Measurements from ENCODE around the gene SENP1. TPM values are rescaled to one million over a fixed set of nuclear protein-coding genes. Genes with fewer than 3 reads are reported as not detected.

The SENP1 gene
- polyA plus RNA-seq, 2 of the 4 experiments (the other 2 are of a cell fraction) = 13.9 to 49.3 TPM

DNA sequence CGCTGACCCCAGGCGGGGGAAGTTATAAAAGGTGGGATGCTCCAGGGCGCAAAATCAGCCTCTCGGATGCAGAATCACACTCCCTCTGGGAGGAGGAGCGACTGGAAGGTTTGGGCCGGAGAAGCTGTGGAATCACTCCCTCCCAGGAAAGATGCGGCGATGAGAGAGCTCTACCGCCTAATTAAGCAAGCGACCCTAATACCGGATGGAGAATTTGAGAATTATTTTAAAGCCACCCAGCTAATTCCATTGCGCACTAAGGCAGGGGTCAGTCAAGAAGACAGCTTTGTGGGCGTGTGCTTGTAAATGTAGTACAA lies 103.5 kb downstream of the SENP1 start:
- FAIRE-seq (no peak), DNase-seq (ENCODE audit: low read depth in 1 of 2, low spot score in 1 of 2) (peak in 1 of 2 experiments; percentile 17), ATAC-seq (peak in 1 of 2 experiments; percentile 9; a peak in 3 of 6 replicates)
- peak overlapping the region; percentile 94 for H3K4me2 ChIP-seq
- no peaks in the 10 kb centered on the region for H3K9me3 ChIP-seq
- no peak overlapping the region for H3K27ac ChIP-seq
- POLR2A ChIA-PET = interaction anchor here (1.2 to 1.4 kb wide), 2 partner anchors 98 to 103 kb away, joined by 3 read pairs; partner anchors contain the start of genes SENP1 and VDR
- WGBS (ENCODE audit: missing lambda C conversion rate) = 13% methylated on average over 13 of the region's 13 CpGs
- peaks cover 28% of the 10 kb centered on the region for H3K4me1 ChIP-seq
- TF ChIP-seq, protein P1, sequence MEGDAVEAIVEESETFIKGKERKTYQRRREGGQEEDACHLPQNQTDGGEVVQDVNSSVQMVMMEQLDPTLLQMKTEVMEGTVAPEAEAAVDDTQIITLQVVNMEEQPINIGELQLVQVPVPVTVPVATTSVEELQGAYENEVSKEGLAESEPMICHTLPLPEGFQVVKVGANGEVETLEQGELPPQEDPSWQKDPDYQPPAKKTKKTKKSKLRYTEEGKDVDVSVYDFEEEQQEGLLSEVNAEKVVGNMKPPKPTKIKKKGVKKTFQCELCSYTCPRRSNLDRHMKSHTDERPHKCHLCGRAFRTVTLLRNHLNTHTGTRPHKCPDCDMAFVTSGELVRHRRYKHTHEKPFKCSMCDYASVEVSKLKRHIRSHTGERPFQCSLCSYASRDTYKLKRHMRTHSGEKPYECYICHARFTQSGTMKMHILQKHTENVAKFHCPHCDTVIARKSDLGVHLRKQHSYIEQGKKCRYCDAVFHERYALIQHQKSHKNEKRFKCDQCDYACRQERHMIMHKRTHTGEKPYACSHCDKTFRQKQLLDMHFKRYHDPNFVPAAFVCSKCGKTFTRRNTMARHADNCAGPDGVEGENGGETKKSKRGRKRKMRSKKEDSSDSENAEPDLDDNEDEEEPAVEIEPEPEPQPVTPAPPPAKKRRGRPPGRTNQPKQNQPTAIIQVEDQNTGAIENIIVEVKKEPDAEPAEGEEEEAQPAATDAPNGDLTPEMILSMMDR (IDR thresholded peaks at IDR 0.05) = no peak
- peak overlapping the region; percentile 46 for H3K4me3 ChIP-seq
- CTCF ChIA-PET = interaction anchor here (0.7 to 1.7 kb wide), 6 partner anchors 8 to 53 kb away, joined by 3 to 4 read pairs (median 3); no protein-coding TSS in a partner anchor

DNA sequence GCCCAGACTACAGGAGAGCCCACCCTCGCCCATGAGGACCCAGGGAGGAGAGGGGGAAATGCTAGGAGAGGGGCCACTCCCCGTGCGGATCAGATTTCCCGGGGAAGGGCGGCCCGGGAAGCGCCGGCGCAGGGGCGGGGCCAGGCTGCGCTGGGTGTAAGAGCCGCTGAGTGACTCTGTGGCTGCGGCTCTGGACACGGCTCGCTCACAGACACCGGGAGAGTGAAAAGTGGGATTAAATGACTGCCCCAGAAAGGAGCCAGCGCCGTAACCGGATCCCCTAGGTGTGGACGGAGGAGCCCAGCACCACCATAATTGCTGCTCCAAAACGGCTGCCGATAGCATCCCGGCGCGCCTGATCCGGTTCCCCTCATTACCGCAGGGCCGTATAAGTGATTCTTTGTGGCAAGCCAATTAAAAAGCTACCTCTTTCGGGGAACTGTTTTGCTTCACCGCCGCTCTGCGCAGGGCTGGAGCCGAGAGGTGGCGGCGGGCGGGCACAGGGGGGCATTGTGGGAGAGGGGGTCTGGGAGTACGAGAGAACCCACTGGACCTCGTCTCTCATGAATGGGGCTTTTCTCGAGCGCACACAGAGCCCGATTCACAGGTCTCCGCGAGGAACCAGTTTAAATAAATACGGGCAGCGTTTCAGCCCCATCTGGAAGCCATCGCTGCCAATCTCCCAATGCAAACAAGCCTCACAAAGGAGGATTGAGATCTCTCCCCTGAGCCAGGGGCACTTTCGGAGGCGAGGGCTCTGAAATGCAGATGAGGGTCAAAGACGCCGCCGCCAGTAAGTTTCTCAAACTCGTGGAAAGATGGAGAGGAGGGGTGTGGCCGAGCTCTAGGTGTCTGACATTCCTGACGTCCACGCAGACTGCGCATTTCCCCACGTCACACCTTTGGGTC lies 104.1 kb downstream of the SENP1 start:
- CTCF ChIA-PET = interaction anchor here (0.6 to 1.7 kb wide), 7 partner anchors 9 to 83 kb away, joined by 3 to 4 read pairs (median 3); no protein-coding TSS in a partner anchor

DNA sequence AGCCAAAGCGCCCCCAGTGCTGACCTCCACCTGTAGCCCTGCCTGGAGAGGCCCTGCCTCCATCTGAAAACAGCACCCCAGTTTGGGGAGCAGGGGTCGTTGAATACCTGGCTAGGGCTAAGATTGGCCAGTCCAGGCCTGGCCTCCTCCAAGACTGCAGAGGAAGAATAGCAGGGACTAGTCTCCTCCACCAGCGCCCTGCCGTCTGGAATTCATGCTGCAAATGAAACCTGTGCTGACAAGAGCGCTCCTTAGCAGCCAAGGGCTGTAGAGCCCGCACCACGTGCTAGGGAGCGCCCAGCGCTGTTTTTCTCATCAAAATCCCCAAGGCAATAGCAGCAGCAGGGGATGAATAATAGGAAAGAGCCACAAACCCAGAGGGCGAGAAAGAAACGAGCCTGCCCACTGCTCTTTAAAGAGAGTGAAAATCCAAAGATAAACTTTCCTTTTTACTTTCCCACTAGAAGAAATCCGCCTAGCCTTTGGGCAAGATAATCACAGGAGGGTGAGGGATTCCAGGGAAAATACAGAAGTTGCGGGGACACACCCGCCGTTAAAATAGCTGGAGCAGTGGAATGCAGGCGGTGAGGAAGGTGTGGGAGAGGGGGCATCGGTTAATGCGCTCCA lies 104.9 kb downstream of the SENP1 start:
- Histone ChIP-seq H3K27ac (peak overlapping the region in 1 of 2 experiments; percentile 43; a peak in 1 of 6 replicates), H3K4me2 (peak overlapping the region; percentile 94), H3K9me3 (no peaks in the 10 kb centered on the region), H3K4me3 (peak overlapping the region; percentile 46), H3K4me1 (peaks cover 28% of the 10 kb centered on the region)
- ATAC-seq = peak; percentile 57 to 61
- 18% methylated on average over 17 of the region's 18 CpGs for WGBS (ENCODE audit: missing lambda C conversion rate)
- DNase-seq (ENCODE audit: low read depth in 1 of 2, low spot score in 1 of 2) = peak; percentile 48 to 60
- TF ChIP-seq ESRRA (IDR thresholded peaks at IDR 0.05; ENCODE audit: borderline replicate concordance, low read length) = no peak
- TF ChIP-seq, protein P2, sequence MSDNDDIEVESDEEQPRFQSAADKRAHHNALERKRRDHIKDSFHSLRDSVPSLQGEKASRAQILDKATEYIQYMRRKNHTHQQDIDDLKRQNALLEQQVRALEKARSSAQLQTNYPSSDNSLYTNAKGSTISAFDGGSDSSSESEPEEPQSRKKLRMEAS (IDR thresholded peaks at IDR 0.05) = peak; percentile 65
- TF ChIP-seq, protein P3, sequence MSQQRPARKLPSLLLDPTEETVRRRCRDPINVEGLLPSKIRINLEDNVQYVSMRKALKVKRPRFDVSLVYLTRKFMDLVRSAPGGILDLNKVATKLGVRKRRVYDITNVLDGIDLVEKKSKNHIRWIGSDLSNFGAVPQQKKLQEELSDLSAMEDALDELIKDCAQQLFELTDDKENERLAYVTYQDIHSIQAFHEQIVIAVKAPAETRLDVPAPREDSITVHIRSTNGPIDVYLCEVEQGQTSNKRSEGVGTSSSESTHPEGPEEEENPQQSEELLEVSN (IDR thresholded peaks at IDR 0.05; ENCODE audit: borderline replicate concordance, low read depth) = 0 out of 2 replicates have a peak, but pooled peaks have one; percentile 14
- no peak for FAIRE-seq
- POLR2A ChIA-PET = interaction anchor here (1.4 kb wide), 1 partner anchor 96 kb away, joined by 3 read pairs; the partner anchor contains the start of gene VDR
- CTCF ChIA-PET = interaction anchor here (0.6 to 1.7 kb wide), 3 partner anchors 10 to 84 kb away, joined by 4 read pairs; no protein-coding TSS in a partner anchor

More for the DNA sequence above, 104.1 kb downstream of the SENP1 start:
- WGBS (ENCODE audit: missing lambda C conversion rate) = 4% methylated on average over 56 of the region's 57 CpGs
- peak overlapping the region in 1 of 2 experiments; percentile 43; a peak in 2 of 6 replicates for H3K27ac ChIP-seq
- H3K9me3 ChIP-seq = no peaks in the 10 kb centered on the region
- FAIRE-seq (no peak), ATAC-seq (peak; percentile 67 to 84), DNase-seq (ENCODE audit: low read depth in 1 of 2, low spot score in 1 of 2) (peak in 1 of 2 experiments; percentile 75)
- TF ChIP-seq POLR2AphosphoS2 (conservative IDR thresholded peaks at IDR 0.05; ENCODE audit: low read length) = no peak
- TF ChIP-seq RNF2 (IDR thresholded peaks at IDR 0.05; ENCODE audit: borderline replicate concordance, low read depth) = peak; percentile 48; the same call in 1 of the 2 replicates
- TF ChIP-seq, protein P4, sequence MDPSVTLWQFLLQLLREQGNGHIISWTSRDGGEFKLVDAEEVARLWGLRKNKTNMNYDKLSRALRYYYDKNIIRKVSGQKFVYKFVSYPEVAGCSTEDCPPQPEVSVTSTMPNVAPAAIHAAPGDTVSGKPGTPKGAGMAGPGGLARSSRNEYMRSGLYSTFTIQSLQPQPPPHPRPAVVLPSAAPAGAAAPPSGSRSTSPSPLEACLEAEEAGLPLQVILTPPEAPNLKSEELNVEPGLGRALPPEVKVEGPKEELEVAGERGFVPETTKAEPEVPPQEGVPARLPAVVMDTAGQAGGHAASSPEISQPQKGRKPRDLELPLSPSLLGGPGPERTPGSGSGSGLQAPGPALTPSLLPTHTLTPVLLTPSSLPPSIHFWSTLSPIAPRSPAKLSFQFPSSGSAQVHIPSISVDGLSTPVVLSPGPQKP (IDR thresholded peaks at IDR 0.05; ENCODE audit: low read depth, low read length) = no peak
- TF ChIP-seq, protein P3 (IDR thresholded peaks at IDR 0.05; ENCODE audit: borderline replicate concordance, low read depth) = 0 out of 2 replicates have a peak, but pooled peaks have one; percentile 8
- no peak for TF ChIP-seq ESRRA (IDR thresholded peaks at IDR 0.05; ENCODE audit: borderline replicate concordance, low read length)
- TF ChIP-seq RFX5 (IDR thresholded peaks at IDR 0.05) = no peak
- TF ChIP-seq TFCP2L1 (CRISPR knock-in tag; IDR thresholded peaks at IDR 0.05) = no peak
- POLR2A ChIA-PET = interaction anchor here (1.2 to 1.4 kb wide), 2 partner anchors 97 to 104 kb away, joined by 3 read pairs; partner anchors contain the start of genes SENP1 and VDR
- peak overlapping the region; percentile 46 for H3K4me3 ChIP-seq
- peak overlapping the region; percentile 94 for H3K4me2 ChIP-seq
- H3K4me1 ChIP-seq = peaks cover 28% of the 10 kb centered on the region

Data from A549 (cell line).